Right renal cortex interstitium (tissue), 3 donors: Measurements from ENCODE around the gene ZDHHC3. TPM values are rescaled to one million over a fixed set of nuclear protein-coding genes. Genes with fewer than 3 reads are reported as not detected.
"Not testable (repeated sequence)": the region's sequence is repeated elsewhere in the genome, so short reads cannot be mapped to it uniquely, and the experiment has no call there.

Experiments
- DNase-seq, 3 donors: peaks; one replicate each; pipeline ENCODE4 v3.0.0-alpha.2; 2013; ENCODE audit warnings: low read depth in 3 of 3, low spot score in 2 of 3
- polyA plus RNA-seq, 3 donors: library from polyadenylated mRNA; unstranded; fragments of 120-200 nt; gene quantifications; one replicate each; pipeline ENCODE4 v1.2.1, GENCODE V29; 2013; ENCODE audit not compliant: insufficient read length in 3 of 3

Gene ZDHHC3
- polyA plus RNA-seq, 3 donors, result 76.1 to 81.4 (median 80.0) TPM

DNA sequence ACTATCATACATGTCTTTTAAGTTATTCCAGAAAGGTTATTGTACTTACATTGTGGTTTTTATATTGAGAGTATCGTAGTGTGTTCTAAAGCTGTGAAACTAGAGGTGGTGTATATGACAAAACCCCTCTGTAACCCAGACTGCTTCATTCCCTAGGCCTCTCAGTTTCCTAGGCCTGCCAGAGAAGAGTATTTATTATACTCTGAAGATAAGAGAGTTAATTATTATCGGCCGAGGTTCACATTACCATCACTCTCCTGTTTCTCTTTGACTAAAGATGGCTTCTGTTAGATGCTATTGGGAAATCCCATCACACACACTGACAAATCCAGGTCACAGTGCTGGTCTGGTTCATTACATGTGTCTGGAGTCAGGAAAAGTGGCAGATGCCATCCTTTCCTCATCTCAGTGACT, 20.6 kb upstream of the ZDHHC3 start:
- DNase-seq, result no peak

DNA sequence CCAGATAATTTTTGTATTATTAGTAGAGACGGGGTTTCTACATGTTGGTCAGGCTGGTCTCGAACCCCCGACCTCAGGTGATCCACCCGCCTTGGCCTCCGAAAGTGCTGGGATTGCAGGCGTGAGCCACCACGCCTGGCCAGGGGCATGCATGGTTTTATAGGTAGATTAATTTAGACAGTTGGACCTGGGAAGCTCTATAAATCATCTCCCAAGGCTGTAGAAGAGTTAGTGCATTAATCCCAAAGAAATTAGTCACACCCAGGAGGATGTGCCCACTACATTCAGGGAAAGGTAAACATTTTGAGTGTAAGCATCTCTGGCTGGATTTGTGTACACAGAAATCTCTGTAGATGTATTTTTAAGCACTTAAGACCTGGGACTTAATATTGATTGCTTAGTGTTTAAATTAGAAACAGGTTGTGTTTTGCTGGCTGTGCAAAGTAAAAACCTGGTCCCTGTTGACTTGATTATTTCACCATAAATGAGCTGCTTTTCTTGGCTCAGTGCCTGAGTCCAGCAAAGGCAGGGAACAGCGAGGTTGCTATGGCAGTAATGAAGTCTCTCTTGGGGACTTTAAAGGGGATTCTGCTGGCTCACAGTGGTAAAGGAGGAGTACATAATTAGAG, 19.3 kb upstream of the ZDHHC3 start:
- DNase-seq, result peak in 1 of 3 donors; percentile 56

DNA sequence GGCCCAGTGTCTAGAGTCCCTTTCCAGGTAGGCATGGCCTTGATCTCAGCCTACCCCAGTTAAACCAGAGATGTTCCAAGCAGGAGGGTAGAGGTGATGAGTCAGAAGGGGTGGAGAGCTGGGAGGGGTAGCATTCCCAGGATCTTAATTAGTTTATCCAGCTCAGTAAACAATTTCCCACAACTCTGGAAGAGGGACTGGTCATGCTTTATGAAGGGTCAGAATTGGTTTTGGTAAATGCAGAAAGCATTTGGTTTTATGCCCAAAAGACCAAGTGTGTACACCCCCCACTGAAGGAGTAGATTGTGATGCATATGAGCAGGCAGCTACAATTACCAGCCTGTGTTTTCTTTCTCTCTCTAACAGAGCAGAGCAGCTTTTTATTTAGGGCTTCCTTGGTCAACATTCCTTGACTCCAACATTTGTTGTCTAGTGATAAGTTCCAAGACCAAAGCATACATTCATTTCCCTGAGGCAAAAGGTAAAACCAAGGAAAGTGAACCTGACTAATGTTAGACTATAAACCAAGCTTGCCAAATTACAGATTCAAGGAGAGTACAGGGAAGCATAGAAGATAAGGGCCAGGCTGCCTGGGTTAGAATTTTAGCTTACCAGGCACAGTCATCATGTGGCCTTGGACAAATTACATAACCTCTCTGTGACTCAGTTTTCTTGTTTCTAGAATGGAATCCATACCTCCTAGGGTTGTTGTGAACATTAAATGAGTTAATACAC, 17.7 kb upstream of the ZDHHC3 start:
- no peak for DNase-seq

DNA sequence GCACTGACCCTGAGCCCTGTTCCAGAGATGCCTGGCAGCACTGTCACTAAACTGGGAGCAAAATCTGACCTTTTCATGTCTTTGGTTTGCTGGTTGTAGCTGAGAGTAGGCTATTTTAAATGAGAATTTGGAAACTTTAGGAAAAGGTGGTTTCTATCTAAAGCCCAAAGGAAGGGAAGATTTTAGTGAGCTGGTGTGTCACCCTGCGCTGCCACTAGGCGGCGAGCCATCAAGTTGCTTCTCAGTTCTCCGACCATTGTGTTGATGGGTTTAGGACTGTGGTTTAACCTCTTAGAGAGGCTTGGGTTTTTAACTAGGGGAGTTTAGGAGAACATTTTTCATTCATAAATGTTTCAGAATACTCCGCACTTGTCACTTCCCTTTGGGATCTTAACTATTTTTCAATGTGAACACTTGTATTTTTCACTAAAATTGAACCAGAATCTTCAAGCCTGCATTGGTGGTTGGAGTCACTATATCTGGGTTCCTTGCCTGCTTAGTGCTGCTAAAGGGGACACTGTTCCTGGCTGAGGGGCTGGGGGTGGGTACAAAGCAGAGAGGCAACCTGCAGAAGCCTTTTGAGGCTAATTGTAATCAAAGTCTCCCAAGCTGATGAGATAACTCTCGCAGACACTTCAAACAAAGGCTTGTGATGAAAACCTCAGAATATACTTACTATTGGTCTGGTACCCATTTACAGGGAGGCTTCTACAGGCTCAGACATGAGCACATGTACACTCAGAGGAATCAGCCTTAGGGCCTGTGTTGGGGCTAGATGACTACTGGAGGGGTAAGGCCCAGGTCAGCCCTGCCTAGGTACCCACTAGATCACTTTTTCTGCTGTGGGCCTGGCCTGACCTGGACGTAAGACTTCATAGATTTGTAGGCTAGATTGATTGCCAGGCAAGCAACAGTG, 16.8 kb upstream of the ZDHHC3 start:
- DNase-seq, result no peak

DNA sequence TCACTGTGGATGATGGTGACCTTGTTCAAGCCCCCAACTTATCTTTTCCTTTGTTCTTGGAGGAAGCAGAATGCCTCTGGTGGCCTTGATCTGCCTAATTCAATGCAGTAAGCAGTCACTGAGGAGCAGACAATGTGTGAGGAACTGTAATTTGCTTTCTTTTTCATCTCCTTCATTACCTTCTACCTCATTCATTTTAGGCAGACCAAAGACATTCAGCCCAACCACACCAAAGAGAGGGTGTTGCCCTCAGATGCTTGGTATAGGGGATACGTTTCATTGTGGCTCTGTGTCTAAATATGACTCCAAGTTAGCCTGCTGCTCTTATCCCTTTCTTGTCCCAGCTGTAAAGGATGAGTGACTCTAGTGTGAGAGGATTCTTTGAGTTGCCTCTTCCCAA, 15.4 kb upstream of the ZDHHC3 start:
- no peak for DNase-seq

DNA sequence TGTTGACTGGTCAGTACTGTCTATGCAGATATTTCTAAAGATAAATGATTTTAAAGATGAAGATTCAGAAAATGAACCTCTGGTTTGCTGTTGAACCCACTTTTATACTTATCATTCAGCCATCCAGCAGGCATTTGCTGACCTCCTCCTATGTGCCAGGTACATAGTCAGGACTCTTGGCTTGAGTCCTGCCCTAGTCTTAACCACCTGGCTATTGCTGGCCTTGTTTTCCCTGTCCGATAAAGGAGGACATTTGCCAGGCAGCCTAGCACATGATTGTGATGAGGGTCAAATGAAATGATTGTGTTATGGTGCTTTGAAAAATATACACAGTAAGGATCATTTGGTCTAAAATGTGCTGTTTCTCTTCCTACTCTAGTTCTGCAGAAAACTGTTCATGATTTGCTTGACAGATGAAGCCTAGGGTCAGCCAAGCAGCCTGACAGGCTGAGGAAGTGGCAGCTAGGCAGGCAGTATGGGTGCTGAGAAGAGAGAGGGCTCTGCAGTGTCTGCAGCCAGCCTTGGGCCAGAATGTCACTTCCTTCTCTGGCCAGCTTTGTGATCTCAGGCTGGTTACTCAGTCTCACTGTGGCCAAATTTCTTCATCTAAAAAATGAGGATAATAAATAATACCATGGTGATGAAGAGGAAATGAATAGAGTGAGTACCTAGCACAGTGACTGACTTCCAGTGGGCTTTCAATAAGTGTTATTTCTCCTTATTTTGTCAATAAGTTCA, 13.8 kb upstream of the ZDHHC3 start:
- DNase-seq, result no peak

DNA sequence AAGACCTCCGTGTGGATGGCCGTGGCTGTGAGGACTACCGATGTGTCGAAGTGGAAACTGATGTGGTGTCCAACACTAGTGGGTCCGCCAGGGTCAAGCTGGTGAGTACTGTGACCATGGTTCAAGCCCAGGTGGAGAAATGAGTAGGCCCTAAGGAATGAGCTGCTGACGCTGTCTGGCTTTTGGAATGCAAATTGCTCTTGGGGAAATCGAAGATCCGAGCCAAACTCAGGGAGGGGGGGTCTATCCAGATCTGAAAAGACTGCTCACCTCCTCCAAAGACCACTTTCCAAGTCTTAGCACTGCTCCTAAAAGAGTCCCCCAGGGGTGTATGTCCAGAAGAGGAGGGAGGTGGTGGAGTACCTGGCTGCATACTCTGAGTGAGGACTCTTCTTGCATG, 13.2 kb upstream of the ZDHHC3 start:
- DNase-seq, result no peak

DNA sequence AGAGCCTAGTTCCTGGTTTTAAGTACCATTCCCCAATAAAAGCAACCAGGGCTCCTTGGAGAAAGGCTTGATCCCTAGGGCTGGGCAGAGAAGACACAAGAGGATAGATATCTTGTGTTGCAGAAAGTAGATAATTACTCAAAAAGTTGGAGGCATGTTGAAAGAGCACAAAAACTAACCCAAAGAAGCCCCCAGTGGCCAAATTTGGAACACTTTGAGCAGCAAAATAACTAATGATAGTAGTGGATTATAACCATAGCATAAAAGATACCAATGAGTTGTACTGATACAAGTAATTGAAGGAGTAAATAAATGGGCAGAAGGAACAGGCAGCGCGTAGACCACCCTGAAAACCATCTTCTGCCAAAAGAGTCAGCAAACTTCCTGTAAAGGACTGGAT, 12.1 kb upstream of the ZDHHC3 start:
- no peak for DNase-seq

DNA sequence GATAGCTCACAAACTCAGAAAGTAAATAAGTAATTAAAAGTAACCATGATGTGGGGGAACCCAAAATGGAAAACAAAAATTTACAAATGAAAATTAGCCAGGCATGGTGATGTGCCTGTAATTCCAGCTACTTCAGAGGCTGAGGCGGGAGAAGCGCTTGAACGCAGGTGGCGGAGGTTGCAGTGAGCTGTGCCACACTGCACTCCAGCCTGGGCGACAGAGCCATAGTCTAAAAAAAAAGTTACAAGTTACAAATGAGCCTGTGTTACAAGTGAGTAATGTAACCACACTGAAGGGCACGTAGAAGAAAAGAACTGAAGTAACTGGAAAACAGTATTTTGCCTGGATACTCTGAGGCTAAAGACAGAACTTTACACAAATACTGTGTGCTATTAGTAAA, 11.4 kb upstream of the ZDHHC3 start:
- no peak for DNase-seq

DNA sequence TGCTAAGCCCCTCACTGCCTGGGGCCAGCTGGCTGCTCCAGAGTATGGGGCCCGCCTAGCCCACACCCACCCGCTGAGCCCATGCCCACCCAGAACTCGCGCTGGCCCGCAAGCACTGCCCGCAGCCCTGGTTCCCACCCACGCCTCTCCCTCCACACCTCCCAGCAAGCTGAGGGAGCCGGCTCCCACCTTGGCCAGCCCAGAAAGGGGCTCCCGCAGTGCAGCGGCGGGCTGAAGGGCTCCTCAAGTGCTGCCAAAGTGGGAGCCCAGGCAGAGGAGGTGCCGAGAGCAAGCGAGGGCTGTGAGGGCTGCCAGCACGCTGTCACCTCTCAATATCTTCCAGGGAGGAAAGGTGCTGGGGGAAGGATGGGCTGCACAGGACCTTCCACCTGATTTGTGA, 10.4 kb upstream of the ZDHHC3 start:
- DNase-seq, result not testable (repeated sequence)

DNA sequence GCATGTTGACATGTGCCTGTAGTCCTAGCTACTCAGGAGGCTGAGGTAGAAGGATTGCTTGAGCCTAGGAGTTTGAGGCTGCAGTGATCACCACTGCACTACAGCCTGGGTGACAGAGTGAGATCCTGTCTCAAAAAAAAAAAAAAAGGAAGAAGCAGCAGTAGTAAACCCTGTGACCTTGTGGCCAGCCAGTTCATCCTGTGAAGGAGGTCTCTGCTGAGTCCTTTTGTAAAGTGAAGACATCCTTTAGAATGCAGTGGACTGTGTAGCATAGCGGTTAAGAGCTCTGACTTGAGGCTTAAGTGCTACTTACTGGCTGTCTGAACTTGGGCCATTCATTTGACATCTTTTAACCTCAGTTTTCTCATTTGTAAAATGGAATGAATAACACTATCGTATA, 8.4 kb upstream of the ZDHHC3 start:
- DNase-seq, result no peak

DNA sequence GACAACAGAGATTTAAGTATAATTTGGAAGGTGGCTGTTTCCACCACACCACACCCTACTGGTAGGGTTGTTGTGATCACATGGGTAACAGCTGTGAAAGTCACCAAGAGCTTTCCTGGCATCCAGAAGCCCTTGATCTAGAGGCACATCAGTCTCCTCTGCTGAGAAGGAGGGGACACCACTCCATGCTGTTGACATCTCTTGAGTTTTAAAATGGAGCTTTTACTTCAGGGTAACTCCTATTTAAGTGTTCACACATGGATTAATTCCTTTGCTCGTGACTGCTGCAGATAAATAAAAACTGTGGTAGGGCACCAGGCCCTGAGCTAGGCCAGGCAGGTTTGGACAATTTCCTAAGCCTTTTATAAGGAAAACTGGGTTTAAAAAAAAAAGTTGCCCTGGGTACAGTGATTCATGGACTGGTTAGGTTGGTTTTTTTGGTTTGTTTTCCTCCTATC, 7.5 kb upstream of the ZDHHC3 start:
- no peak for DNase-seq

DNA sequence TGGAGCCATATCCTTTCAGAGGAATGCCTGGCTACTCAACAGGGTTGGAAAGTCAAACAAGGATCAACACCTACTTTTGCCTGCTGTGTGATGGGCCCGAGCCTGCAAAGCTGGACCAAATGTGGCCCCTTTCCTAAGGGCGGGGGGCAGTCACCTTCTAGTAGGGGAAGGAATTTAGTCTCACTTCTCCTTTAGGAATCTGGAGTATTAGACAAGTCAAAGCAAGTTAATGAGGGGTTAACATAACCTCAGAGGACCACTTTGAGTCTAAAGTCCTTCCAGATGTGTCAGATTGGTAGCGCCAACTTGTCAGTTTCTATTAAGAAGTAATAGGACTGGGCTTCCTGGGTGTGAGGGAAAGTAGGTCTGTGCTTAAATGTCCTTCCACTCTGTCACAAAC, 6.8 kb upstream of the ZDHHC3 start:
- DNase-seq, result no peak

DNA sequence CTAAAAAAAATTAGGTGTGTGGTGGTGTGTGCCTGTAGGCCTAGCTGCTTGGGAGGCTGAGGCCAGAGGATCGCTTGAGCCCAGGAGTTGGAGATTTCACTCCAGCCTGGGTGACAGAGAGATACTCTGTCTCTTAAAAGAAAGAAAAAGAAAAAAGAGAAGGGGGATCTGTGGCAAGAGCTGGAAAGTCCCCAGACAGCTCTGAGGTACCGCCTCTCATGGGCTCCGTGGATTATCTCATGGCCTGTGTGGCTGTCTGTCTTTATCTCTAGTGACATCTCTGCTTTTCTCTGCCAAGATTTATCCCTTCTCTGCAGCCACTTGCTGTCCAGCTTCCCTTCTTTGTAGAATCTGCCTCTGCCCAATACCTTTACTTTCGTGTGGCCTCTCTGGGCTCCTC, 5.8 kb upstream of the ZDHHC3 start:
- DNase-seq, result no peak

DNA sequence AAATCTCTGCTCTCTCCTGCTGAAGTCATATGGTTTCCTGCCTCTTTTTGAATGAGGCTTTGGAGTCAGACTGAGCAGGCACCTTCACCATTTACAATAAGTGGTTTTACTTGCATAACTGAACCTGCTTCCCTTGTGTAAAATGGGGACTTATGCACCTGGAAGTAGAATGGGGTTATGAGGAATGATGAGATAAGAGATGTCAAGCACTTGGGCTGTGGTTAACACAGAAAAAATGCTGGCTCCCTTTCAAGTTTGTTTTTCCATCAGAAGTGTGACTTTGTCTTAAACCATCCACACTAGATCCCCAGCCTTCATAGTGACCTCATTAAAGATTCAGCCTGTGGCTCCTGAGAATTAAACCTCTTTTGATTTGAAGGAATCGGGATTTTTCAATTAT, 5.2 kb upstream of the ZDHHC3 start:
- DNase-seq, result no peak

DNA sequence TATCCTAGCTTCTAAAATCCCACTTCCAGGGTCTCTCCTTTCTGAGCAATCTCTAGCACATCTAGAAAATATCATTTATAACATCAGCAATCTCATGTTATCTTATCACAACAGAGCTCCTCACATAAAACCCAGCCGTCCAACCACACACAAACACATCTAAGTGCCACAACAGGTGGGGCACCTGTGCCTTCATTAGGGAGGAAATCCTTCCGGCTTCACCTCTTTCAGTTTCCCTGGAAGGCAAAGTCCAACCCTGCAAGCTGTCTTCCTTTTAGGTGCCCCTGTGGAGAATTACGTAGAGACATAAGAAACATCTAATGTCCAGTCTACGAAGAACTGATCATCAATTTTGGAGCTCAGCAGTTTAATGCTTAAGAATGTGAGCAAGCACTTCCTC, 1.6 kb downstream of the ZDHHC3 start:
- no peak for DNase-seq

DNA sequence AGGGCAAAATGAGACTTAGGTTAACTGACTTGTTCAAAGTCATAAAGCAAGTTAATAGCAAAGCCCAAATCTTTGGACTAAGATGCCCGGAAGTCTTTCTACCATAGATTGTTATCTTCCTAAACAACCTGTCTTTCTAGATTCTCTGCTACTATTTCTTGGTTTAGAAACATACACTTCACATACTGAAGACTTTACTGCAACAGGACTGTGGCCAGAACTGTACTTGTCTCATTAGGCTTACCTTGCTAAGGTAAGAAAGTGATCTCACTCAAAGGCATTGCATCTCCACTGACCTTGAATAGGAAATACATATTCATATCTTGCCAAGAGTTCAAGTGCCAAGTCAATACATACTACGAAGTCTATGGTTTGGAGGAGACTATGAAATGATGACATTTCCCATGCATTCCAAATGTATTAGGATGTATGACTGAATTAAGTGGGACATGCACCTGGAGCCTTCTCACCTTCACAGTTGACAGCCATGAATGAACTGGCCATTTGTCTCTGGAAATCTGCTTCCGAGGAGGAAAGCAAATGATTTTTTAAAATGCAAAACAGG, 5.0 kb downstream of the ZDHHC3 start:
- DNase-seq, result no peak

DNA sequence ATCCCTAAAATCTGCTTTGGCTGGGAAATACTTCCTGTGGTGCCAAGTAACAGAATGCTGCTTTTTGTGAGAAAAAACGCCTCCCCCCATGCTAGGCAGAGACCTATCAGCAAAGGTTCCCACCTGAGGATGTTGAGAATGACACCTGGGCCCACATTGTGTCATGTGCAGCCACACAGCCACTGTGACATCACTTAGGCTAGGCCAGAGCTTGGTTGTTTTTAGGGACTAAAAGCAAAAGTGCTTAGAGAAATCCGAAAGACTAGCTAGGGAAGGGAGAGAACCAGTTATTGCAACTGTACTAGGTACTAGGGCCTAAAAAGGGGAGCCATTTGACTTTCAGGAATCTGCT, 6.2 kb downstream of the ZDHHC3 start:
- no peak for DNase-seq

DNA sequence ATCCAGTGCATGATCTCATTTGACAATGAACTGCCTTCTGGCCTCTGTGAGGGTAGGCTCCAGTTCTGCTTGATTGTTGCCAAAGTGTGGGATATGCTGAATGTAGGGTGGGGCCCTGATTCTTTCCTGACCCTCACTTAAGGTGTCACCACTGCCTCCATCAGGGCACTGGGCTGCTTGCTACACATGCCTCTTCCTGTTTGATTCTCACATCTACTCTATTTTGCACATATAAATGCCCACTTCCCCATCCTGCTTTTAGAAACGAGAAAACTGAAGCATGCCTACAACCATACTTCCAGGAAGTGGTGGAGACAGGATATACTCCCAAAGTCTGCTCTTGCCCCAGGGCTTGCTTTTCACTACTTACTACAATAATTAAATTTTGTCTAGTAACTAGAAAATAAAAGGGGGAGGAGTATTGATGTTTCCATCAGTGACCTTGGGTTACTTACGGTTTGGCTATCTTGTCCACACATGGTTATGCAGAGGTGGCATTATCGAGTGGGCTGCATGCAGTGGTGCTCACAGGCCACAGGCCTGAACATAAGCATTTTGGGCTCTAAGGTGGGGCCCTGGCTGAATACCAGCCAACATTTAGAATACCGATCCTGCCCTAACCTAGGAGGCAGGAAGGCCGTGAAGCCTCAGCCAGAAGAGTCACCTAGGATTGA, 6.7 kb downstream of the ZDHHC3 start:
- no peak for DNase-seq

DNA sequence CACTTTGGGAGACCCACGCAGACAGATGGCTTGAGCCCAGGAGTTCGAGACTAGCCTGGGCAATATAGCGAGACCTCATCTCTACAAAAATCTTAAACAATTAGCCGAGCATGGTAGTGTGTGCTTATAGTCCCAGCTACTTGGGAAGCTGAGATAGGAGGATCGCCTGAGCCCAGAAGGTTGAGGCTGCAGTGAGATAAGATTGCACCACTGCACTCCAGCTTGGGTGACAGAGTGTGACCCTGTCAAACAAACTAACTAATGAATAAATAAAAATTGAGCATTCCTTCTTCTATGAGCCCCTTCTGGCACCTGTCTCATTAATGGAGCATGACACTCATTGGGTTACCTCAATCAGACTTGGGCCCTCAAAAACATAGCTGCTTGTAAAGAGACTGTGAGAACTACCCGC, 7.5 kb downstream of the ZDHHC3 start:
- DNase-seq, result no peak
